GM12872 (cell line): Measurements from ENCODE around the gene LSM2.

Experiments
- TF ChIP-seq, protein P1 (sequence below): IDR thresholded peaks from 3 replicates; pipeline ENCODE4 v1.5.1; 2011; ENCODE audit warnings: low read depth, mild to moderate bottlenecking, low read length, moderate library complexity; ENCODE audit not compliant: insufficient read depth

LSM2 gene

DNA sequence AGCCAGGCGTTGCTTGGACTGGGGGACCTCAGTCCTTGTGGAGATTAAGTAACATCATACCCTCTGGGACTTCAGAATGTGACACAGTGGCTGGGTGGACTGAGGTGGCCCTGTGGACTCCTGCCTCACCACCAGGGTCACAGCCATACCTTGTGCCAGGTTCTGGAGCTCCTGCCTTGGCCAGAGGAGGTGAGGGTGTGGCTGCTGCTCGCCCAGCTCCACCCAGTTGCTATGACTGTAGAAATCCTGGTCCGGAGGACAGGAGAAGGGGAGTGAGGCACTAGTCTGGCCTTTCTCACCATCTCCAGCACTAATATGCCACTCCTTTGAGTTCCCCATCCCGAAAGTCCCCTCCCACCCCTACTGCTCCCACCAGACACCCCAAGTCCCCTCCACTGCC, 31.6 kb downstream of the LSM2 start:
- TF ChIP-seq, protein P1, sequence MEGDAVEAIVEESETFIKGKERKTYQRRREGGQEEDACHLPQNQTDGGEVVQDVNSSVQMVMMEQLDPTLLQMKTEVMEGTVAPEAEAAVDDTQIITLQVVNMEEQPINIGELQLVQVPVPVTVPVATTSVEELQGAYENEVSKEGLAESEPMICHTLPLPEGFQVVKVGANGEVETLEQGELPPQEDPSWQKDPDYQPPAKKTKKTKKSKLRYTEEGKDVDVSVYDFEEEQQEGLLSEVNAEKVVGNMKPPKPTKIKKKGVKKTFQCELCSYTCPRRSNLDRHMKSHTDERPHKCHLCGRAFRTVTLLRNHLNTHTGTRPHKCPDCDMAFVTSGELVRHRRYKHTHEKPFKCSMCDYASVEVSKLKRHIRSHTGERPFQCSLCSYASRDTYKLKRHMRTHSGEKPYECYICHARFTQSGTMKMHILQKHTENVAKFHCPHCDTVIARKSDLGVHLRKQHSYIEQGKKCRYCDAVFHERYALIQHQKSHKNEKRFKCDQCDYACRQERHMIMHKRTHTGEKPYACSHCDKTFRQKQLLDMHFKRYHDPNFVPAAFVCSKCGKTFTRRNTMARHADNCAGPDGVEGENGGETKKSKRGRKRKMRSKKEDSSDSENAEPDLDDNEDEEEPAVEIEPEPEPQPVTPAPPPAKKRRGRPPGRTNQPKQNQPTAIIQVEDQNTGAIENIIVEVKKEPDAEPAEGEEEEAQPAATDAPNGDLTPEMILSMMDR: no peak

DNA sequence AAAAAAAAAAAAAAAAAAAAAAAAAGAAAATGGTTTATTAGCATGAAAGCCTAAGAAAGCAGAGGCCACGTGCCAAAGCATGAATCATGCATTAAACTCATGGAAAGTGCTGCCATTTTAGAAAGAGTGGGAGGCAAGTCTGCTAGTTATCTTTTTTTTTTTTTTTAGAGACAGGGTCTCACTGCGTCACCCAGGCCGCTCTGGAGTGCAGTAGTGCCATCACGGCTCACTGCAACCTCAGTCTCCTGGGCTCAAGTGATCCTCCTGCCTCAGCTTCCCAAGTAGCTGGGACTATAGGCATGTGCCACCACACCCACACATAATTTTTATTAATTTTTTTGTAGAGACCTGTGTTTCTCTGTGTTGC, 34.8 kb downstream of the LSM2 start:
- TF ChIP-seq, protein P1: no peak

GRCh38 chr6:31770860-31771259, 35.9 kb downstream of the LSM2 start:
- TF ChIP-seq, protein P1: no peak

DNA sequence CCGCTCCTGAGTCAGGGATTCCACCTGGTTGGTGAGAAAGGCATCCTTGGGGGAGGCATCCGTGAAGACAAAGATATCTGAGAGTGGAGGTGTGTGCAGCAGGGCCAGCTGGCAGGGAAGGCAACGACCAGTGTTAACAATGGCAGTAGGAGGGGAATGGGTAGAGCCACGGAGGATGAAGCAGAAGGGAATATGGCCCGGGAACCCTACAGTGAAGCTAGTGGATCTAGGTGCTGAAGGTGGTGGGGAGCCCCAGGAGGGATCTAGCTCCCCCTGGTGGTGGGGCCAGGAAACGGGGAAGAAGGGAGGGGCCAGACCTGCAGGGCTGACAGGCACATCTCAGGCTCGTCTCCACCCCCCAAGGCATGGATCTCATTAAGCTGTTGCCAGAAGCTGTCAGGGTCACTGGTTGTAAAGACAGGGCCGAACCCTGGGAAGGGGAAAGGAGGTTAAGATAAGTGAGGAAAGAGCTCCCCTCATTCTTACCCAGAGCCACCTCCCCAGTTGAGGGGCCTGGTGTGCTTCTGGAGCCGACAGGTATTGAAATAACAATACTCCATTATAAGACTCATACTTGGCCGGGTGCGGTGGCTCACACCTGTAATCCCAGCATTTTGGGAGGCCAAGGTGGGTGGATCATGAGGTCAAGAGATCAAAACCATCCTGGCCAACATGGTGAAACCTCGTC, 36.9 kb downstream of the LSM2 start:
- TF ChIP-seq, protein P1: peak; percentile 95

GRCh38 chr6:31768363-31769257, 38.2 kb downstream of the LSM2 start:
- TF ChIP-seq, protein P1: no peak

DNA sequence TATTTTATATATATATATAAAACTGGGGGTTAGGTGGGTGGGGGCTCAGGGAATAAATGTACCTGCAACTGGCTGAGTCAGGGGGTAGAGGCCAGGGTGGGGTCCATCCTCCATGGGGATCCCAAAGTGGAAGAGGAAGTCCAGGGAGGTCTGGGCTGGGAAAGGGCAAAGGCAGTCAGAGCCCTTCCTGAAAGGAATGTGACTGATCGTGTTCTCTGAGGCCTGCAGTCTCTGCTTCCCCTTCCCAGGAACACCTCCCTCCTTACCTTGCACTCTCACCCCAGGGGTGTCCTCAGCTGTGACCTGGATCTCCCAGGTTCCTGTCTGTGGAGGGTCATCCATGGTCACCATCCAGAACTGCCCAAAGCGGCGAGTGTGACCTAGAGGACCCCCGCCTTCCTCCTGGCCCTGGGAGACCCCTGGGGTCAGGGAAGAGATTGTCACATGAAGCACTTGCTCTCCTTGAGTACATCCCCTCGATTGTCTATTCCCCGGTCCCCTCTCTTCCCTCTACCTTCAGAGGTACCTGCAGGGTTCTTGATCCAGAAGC, 39.6 kb downstream of the LSM2 start:
- TF ChIP-seq, protein P1: no peak
